Stimulated activated CD8-positive, alpha-beta memory T cell treated with anti-CD3 and anti-CD28 coated beads, Interleukin-7, amount 100 ng/mL, for 4 hours (primary cell): ENCODE measurements around the gene MAD2L1BP.
A peak's percentile ranks its signal among the peaks of the same experiment; 100 is the strongest.

ENCODE experiments used
- DNase-seq, 2 donors: peaks; one replicate each; pipeline ENCODE4 v3.0.0-alpha.2; 2020; ENCODE audit warnings: low read depth in 2 of 2

MAD2L1BP gene

GRCh38 chr6:43667245-43668150 is 31.9 kb downstream of the MAD2L1BP start:
- DNase-seq: peak; percentile 41 to 64

GRCh38 chr6:43668151-43669028 is 32.8 kb downstream of the MAD2L1BP start:
- DNase-seq: peak in 1 of 2 donors; percentile 15

- DNase-seq: no peak
These were observed 33.6 kb downstream of the MAD2L1BP start for GRCh38 chr6:43669050-43669921.

- no peak for DNase-seq
These were observed 34.4 kb downstream of the MAD2L1BP start for GRCh38 chr6:43669922-43670622.

- no peak for DNase-seq
These were observed 35.0 kb downstream of the MAD2L1BP start for GRCh38 chr6:43670623-43670986.

GRCh38 chr6:43671011-43671800 is 35.6 kb downstream of the MAD2L1BP start:
- no peak for DNase-seq

GRCh38 chr6:43671801-43672690 is 36.4 kb downstream of the MAD2L1BP start:
- no peak for DNase-seq

GRCh38 chr6:43673444-43674084 is 37.9 kb downstream of the MAD2L1BP start:
- DNase-seq: no peak

- DNase-seq: no peak
These were observed 38.7 kb downstream of the MAD2L1BP start for GRCh38 chr6:43674291-43674690.

GRCh38 chr6:43674921-43675320 is 39.3 kb downstream of the MAD2L1BP start:
- DNase-seq: no peak

GRCh38 chr6:43676962-43677606 is 41.4 kb downstream of the MAD2L1BP start:
- no peak for DNase-seq

GRCh38 chr6:43677759-43678158 is 42.1 kb downstream of the MAD2L1BP start:
- no peak for DNase-seq

- DNase-seq: no peak
These were observed 42.7 kb downstream of the MAD2L1BP start for GRCh38 chr6:43678341-43678740.

GRCh38 chr6:43679057-43679456 is 43.4 kb downstream of the MAD2L1BP start:
- no peak for DNase-seq

GRCh38 chr6:43680308-43681200 is 44.9 kb downstream of the MAD2L1BP start:
- DNase-seq: no peak

- DNase-seq: no peak
These were observed 45.7 kb downstream of the MAD2L1BP start for GRCh38 chr6:43681303-43681702.
